Osteocyte (in vitro differentiated cells): ENCODE measurements around the gene TBC1D22B. TPM values are rescaled to one million over a fixed set of nuclear protein-coding genes. Genes with fewer than 3 reads are reported as not detected.

Experiments used
- DNase-seq: peaks from one replicate; pipeline ENCODE4 v3.0.0; 2021; ENCODE audit warnings: mixed read lengths; ENCODE audit not compliant: unreplicated experiment; ENCODE audit errors: extremely low spot score
- H3K27ac Mint-ChIP-seq: one replicate; pipeline ENCODE4 v1.8.0; 2021; ENCODE audit warnings: mild to moderate bottlenecking, mixed read lengths; ENCODE audit not compliant: unreplicated experiment
- H3K27me3 Mint-ChIP-seq: one replicate; pipeline ENCODE4 v1.8.0; 2021; ENCODE audit warnings: mixed read lengths; ENCODE audit not compliant: unreplicated experiment
- H3K36me3 Mint-ChIP-seq: one replicate; pipeline ENCODE4 v1.8.0; 2021; ENCODE audit warnings: mixed read lengths; ENCODE audit not compliant: unreplicated experiment
- H3K4me1 Mint-ChIP-seq: one replicate; pipeline ENCODE4 v1.8.0; 2021; ENCODE audit warnings: mixed read lengths; ENCODE audit not compliant: unreplicated experiment
- H3K4me3 Mint-ChIP-seq: one replicate; pipeline ENCODE4 v1.8.0; 2021; ENCODE audit warnings: mild to moderate bottlenecking, moderate library complexity, mixed read lengths; ENCODE audit not compliant: unreplicated experiment
- H3K9me3 Mint-ChIP-seq: one replicate; pipeline ENCODE4 v1.8.0; 2021; ENCODE audit warnings: mixed read lengths; ENCODE audit not compliant: unreplicated experiment
- CTCF ChIP-seq: fragments of 200-600 bp; sonication (generic); IDR thresholded peaks from 2 replicates; pipeline ENCODE4 v1.5.0; 2021; ENCODE audit warnings: antibody characterized with exemption, mild to moderate bottlenecking, moderate library complexity
- total RNA-seq: library from RNA; stranded (reverse); gene quantifications from 2 replicates; pipeline ENCODE4 v1.2.1, GENCODE V29; 2021

TBC1D22B gene
- total RNA-seq, 1 donor from 2014 or later = 13.8 TPM

GRCh38 chr6:37243131-37243815, 14.3 kb upstream of the TBC1D22B start:
- Mint-ChIP-seq H3K4me3 (no peak overlapping the region), H3K4me1 (peaks cover 78% of the 10 kb centered on the region), H3K36me3 (no peaks in the 10 kb centered on the region), H3K27me3 (no peaks in the 10 kb centered on the region), H3K9me3 (peaks cover 3% of the 10 kb centered on the region), H3K27ac (peak overlapping the region; percentile 98)
- DNase-seq = no peak
- TF ChIP-seq CTCF = no peak

- Mint-ChIP-seq H3K27me3 (no peaks in the 10 kb centered on the region), H3K9me3 (peaks cover 3% of the 10 kb centered on the region), H3K27ac (peak overlapping the region; percentile 98), H3K36me3 (no peaks in the 10 kb centered on the region), H3K4me3 (no peak overlapping the region), H3K4me1 (peaks cover 76% of the 10 kb centered on the region)
- DNase-seq = no peak
- TF ChIP-seq CTCF = no peak
Observed at GRCh38 chr6:37243816-37244370, 13.7 kb upstream of the TBC1D22B start.

GRCh38 chr6:37244430-37245310, 12.9 kb upstream of the TBC1D22B start:
- H3K36me3 Mint-ChIP-seq = no peaks in the 10 kb centered on the region
- TF ChIP-seq CTCF = no peak
- H3K9me3 Mint-ChIP-seq = peaks cover under 1% of the 10 kb centered on the region
- H3K27me3 Mint-ChIP-seq = no peaks in the 10 kb centered on the region
- H3K4me1 Mint-ChIP-seq = peaks cover 73% of the 10 kb centered on the region
- peak overlapping the region; percentile 44 for H3K4me3 Mint-ChIP-seq
- peak; percentile 92 for DNase-seq
- peak overlapping the region; percentile 98 for H3K27ac Mint-ChIP-seq

- Mint-ChIP-seq H3K4me1 (peaks cover 18% of the 10 kb centered on the region), H3K36me3 (no peaks in the 10 kb centered on the region), H3K9me3 (peaks cover 10% of the 10 kb centered on the region), H3K4me3 (no peak overlapping the region), H3K27ac (peak overlapping the region; percentile 59), H3K27me3 (no peaks in the 10 kb centered on the region)
- no peak for DNase-seq
- no peak for TF ChIP-seq CTCF
Observed at GRCh38 chr6:37251211-37251780, 6.3 kb upstream of the TBC1D22B start.
